Neural progenitor cell (in vitro differentiated cells): ENCODE measurements around the gene SPON1. TPM values are rescaled to one million over a fixed set of nuclear protein-coding genes. Genes with fewer than 3 reads are reported as not detected.
"Not testable (repeated sequence)": the region's sequence is repeated elsewhere in the genome, so short reads cannot be mapped to it uniquely, and the experiment has no call there.

Experiments used
- DNase-seq: peaks from one replicate; pipeline ENCODE4 v3.0.0-alpha.2; 2016; ENCODE audit warnings: low spot score
- H2AFZ ChIP-seq: fragments of 200-600 bp; sonication (generic); replicated peaks from 2 replicates; pipeline ENCODE4 v1.6.1; 2016; ENCODE audit warnings: antibody characterized with exemption
- H3F3A ChIP-seq: fragments of 200-600 bp; sonication (generic); 2 replicates; pipeline ENCODE4 v1.6.1; 2016; ENCODE audit warnings: antibody characterized with exemption, low read depth
- H3K27ac ChIP-seq: fragments of 200-600 bp; sonication (generic); 2 replicates; pipeline ENCODE4 v1.5.1; 2016; ENCODE audit warnings: mild to moderate bottlenecking
- H3K27me3 ChIP-seq: fragments of 200-600 bp; sonication (generic); 2 replicates; pipeline ENCODE4 v1.6.1; 2016; ENCODE audit warnings: mild to moderate bottlenecking, moderate library complexity
- H3K36me3 ChIP-seq: fragments of 200-600 bp; sonication (generic); 2 replicates; pipeline ENCODE4 v1.5.1; 2016
- H3K4me1 ChIP-seq: fragments of 200-600 bp; sonication (generic); 2 replicates; pipeline ENCODE4 v1.6.1; 2016; ENCODE audit warnings: mixed run types
- H3K4me2 ChIP-seq: fragments of 200-600 bp; sonication (generic); 2 replicates; pipeline ENCODE4 v1.6.1; 2016
- H3K4me3 ChIP-seq: fragments of 200-600 bp; sonication (generic); 2 replicates; pipeline ENCODE4 v1.5.1; 2016
- H3K79me2 ChIP-seq: fragments of 200-600 bp; sonication (generic); 2 replicates; pipeline ENCODE4 v1.6.1; 2016; ENCODE audit warnings: low read depth
- H3K9ac ChIP-seq: fragments of 200-600 bp; sonication (generic); 2 replicates; pipeline ENCODE4 v1.6.1; 2016
- H3K9me3 ChIP-seq: fragments of 200-600 bp; sonication (generic); 2 replicates; pipeline ENCODE4 v1.5.1; 2016; ENCODE audit warnings: low read depth
- H4K20me1 ChIP-seq: fragments of 200-600 bp; sonication (generic); 2 replicates; pipeline ENCODE4 v1.6.1; 2016; ENCODE audit warnings: low read depth
- H3K27ac Mint-ChIP-seq: 3 replicates; pipeline ENCODE4 v1.8.0; 2021; ENCODE audit warnings: mixed read lengths
- H3K27me3 Mint-ChIP-seq: 2 replicates; pipeline ENCODE4 v1.8.0; 2022; ENCODE audit warnings: low read depth, mild to moderate bottlenecking, inconsistent platforms, moderate library complexity, mixed read lengths; ENCODE audit not compliant: insufficient read depth
- H3K36me3 Mint-ChIP-seq: 3 replicates; pipeline ENCODE4 v1.8.0; 2021; ENCODE audit warnings: mixed read lengths
- H3K4me1 Mint-ChIP-seq: 3 replicates; pipeline ENCODE4 v1.8.0; 2021; ENCODE audit warnings: mixed read lengths
- H3K4me3 Mint-ChIP-seq: 3 replicates; pipeline ENCODE4 v1.8.0; 2021; ENCODE audit warnings: mild to moderate bottlenecking, moderate library complexity, mixed read lengths
- H3K9me3 Mint-ChIP-seq: 3 replicates; pipeline ENCODE4 v1.8.0; 2020; ENCODE audit warnings: mixed read lengths
- EZH2 ChIP-seq: fragments of 200-600 bp; sonication (generic); IDR thresholded peaks from 2 replicates; pipeline ENCODE4 v1.6.1; 2017; ENCODE audit warnings: antibody characterized with exemption, mild to moderate bottlenecking, moderate library complexity
- EZH2phosphoT487 ChIP-seq: fragments of 200-600 bp; sonication (generic); IDR thresholded peaks from 2 replicates; pipeline ENCODE4 v1.6.1; 2017; ENCODE audit warnings: antibody characterized with exemption
- total RNA-seq: library from RNA; depleted of rRNA; stranded (reverse); fragments of >200 nt; gene quantifications from 2 replicates; pipeline ENCODE4 v1.2.3, GENCODE V29; 2015; ENCODE audit warnings: low replicate concordance
- TF ChIP-seq, protein P1 (sequence below): fragments of 200-600 bp; sonication (generic); IDR thresholded peaks from 2 replicates; pipeline ENCODE4 v1.5.1; 2017; ENCODE audit warnings: antibody characterized with exemption, mild to moderate bottlenecking

Gene SPON1
- total RNA-seq, 1 donor from 2014 or later: 35.4 TPM

DNA sequence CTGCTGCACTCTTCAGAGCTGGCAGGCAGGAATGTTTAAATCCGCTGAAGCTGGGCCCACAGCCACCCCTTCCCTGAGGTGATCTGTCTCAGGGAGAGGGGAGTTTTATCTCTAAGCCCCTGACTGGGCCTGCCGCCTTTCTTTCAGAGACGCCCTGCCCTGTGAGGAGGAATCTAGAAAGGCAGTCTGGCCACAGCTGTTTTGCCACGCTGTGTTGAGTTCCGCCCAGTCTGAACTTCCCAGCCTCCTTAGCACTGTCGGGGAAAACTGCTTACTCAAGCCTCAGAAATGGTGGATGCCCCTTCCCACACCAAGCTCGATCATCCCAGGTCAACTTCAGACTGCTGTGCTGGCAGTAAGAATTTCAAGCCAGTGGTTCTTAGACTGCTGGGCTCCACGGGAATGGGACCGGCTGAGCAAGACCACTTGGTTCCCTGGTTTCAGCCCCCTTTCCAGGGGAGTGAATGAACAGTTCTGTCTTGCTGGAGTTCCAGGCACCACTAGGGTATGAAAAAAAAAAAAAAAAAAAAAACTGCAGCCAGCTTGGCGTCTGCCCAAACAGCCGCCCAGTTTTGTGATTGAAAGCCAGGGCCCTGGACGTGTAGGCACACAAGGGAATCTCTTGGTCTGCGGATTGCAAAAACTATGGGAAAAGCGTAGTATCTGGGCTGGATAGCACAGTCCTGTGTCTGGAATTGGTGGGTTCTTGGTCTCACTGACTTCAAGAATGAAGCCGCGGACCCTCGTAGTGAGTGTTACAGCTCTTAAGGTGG is 127.4 kb downstream of the SPON1 start:
- Histone ChIP-seq H3K27me3 (no peaks in the 10 kb centered on the region), H3K4me2 (no peak overlapping the region), H3K4me3 (no peak overlapping the region), H3K9me3 (no peaks in the 10 kb centered on the region), H3K36me3 (no peaks in the 10 kb centered on the region), H3K27ac (no peak overlapping the region), H3K79me2 (no peaks in the 10 kb centered on the region), H3K4me1 (no peaks in the 10 kb centered on the region), H3K9ac (no peak overlapping the region), H2AFZ (no peak overlapping the region), H3F3A (no peaks in the 10 kb centered on the region), H4K20me1 (no peaks in the 10 kb centered on the region)
- TF ChIP-seq, protein P1, sequence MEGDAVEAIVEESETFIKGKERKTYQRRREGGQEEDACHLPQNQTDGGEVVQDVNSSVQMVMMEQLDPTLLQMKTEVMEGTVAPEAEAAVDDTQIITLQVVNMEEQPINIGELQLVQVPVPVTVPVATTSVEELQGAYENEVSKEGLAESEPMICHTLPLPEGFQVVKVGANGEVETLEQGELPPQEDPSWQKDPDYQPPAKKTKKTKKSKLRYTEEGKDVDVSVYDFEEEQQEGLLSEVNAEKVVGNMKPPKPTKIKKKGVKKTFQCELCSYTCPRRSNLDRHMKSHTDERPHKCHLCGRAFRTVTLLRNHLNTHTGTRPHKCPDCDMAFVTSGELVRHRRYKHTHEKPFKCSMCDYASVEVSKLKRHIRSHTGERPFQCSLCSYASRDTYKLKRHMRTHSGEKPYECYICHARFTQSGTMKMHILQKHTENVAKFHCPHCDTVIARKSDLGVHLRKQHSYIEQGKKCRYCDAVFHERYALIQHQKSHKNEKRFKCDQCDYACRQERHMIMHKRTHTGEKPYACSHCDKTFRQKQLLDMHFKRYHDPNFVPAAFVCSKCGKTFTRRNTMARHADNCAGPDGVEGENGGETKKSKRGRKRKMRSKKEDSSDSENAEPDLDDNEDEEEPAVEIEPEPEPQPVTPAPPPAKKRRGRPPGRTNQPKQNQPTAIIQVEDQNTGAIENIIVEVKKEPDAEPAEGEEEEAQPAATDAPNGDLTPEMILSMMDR: no peak
- TF ChIP-seq EZH2 (no peak), EZH2phosphoT487 (no peak)
- Mint-ChIP-seq H3K4me3 (no peak overlapping the region), H3K27ac (no peak overlapping the region), H3K9me3 (peaks cover 2% of the 10 kb centered on the region), H3K4me1 (peaks cover 7% of the 10 kb centered on the region), H3K36me3 (no peaks in the 10 kb centered on the region), H3K27me3 (no peaks in the 10 kb centered on the region)
- DNase-seq: no peak

DNA sequence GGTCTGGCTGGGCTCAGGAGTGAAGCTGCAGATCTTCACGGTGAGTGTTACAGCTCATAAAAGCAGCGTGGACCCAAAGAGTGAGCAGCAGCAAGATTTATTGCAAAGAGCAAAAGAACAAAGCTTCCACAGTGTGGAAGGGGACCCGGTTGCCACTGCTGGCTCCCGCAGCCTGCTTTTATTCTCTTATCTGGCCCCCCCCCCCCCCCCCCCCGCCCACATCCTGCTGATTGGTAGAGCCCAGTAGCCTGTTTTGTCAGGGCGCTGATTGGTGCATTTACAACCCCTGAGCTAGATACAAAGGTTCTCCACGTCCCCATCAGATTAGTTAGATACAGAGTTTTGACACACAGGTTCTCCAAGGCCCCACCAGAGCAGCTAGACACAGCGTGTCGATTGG is 128.1 kb downstream of the SPON1 start:
- not testable (repeated sequence) for DNase-seq, H3K4me3 Mint-ChIP-seq, H4K20me1 ChIP-seq, H3K27ac ChIP-seq, H3K79me2 ChIP-seq, H3K9me3 Mint-ChIP-seq, H3F3A ChIP-seq, H3K36me3 ChIP-seq, H3K36me3 Mint-ChIP-seq, H3K27ac Mint-ChIP-seq, H3K4me3 ChIP-seq, H3K9ac ChIP-seq, H3K4me1 Mint-ChIP-seq, H2AFZ ChIP-seq, H3K9me3 ChIP-seq, H3K27me3 Mint-ChIP-seq, H3K4me1 ChIP-seq, H3K27me3 ChIP-seq, H3K4me2 ChIP-seq

DNA sequence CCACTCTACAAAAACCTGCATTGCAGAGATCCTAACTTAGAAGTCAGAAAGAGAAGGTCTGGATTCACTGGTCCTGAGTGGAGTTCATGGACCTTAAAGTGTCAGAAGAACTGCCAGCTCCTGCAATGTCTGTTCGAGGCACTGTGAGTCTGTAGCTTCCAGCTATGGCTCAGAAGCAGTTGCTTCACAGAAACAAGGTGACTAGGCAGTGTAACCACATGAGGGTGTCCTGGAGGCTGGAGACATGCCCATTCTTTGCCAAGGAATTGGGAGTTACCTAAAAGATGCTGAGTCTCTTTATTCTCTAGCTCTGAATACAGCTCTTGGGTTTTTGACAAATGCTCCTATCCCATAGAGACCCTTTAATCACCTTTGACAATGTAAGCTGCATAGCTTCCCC is 130.5 kb downstream of the SPON1 start:
- H3K4me3 Mint-ChIP-seq: no peak overlapping the region

More for the DNA sequence above, 130.5 kb downstream of the SPON1 start:
- Histone ChIP-seq H3K9me3 (no peaks in the 10 kb centered on the region), H3K4me3 (no peak overlapping the region), H3K27me3 (no peaks in the 10 kb centered on the region), H3K9ac (no peak overlapping the region), H3K36me3 (no peaks in the 10 kb centered on the region), H3K79me2 (no peaks in the 10 kb centered on the region), H3K27ac (no peak overlapping the region), H3K4me1 (no peaks in the 10 kb centered on the region), H4K20me1 (no peaks in the 10 kb centered on the region), H2AFZ (no peak overlapping the region), H3F3A (no peaks in the 10 kb centered on the region), H3K4me2 (no peak overlapping the region)
- H3K36me3 Mint-ChIP-seq: no peaks in the 10 kb centered on the region
- H3K27me3 Mint-ChIP-seq: no peaks in the 10 kb centered on the region
- no peak for DNase-seq
- H3K4me1 Mint-ChIP-seq: peaks cover 9% of the 10 kb centered on the region
- no peak overlapping the region for H3K27ac Mint-ChIP-seq
- H3K9me3 Mint-ChIP-seq: peaks cover 2% of the 10 kb centered on the region
- TF ChIP-seq EZH2 (no peak), EZH2phosphoT487 (no peak)
- TF ChIP-seq, protein P1: no peak
